ENCODE measurements around the gene ACOT13. TPM values are rescaled to one million over a fixed set of nuclear protein-coding genes. Genes with fewer than 3 reads are reported as not detected.

ACOT13 gene
- total RNA-seq, 1 experiment from 2014 or later: 33.5 TPM

DNA sequence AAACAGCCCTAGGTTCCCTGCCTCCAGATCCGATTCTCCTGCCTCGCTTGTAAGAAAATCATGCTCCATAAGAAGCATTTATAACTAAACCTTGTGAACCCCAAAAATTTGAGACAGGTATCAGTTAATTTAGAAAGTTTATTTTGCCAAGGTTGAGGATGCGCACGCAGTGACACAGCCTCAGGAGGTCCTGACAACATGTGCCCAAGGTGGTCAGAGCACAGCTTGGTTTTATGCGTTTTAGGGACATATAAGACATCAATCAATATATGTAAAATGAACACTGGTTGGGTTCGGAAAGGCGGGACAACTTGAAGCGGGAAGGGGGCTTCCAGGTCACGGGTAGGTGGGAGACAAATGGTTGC lies 2.1 kb downstream of the ACOT13 start:
- CTCF ChIA-PET: no interaction called here
- Histone ChIP-seq H4K20me1 (ENCODE audit: insufficient read depth) (no peaks in the 10 kb centered on the region), H3K4me1 (ENCODE audit: control insufficient read depth in 1 of 2, insufficient read depth in 2 of 2, low read length in 2 of 2) (peaks cover 7 to 16% of the 10 kb centered on the region in 2 experiments; a peak in 3 of 4 replicates), H2AFZ (ENCODE audit: low read depth, low read length, poor library complexity, severe bottlenecking) (no peak overlapping the region), H3K79me2 (ENCODE audit: insufficient read depth, low read length) (peaks cover 33% of the 10 kb centered on the region), H3K4me2 (ENCODE audit: low read length) (no peak overlapping the region), H3K9me2 (ENCODE audit: insufficient read depth) (no peaks in the 10 kb centered on the region), H3K9ac (ENCODE audit: low read length) (no peak overlapping the region), H3K27me3 (ENCODE audit: insufficient read depth, low read length) (no peaks in the 10 kb centered on the region), H3K27ac (ENCODE audit: low read depth, low read length) (no peak overlapping the region), H3K36me3 (ENCODE audit: control insufficient read depth in 1 of 2, insufficient read depth in 2 of 2, low read length in 2 of 2) (peaks cover 0 to under 1% of the 10 kb centered on the region in 2 experiments; a peak in 1 of 4 replicates), H3K4me3 (replicated peaks in 1 of 2; ENCODE audit: low read depth in 1 of 2, low read length in 2 of 2) (no peak overlapping the region), H3K9me3 (ENCODE audit: control insufficient read depth in 1 of 2, insufficient read depth in 1 of 2, low read depth in 1 of 2, low read length in 2 of 2) (peaks cover 5 to 10% of the 10 kb centered on the region in 2 experiments; a peak in 2 of 4 replicates)
- TF ChIP-seq, protein P1, sequence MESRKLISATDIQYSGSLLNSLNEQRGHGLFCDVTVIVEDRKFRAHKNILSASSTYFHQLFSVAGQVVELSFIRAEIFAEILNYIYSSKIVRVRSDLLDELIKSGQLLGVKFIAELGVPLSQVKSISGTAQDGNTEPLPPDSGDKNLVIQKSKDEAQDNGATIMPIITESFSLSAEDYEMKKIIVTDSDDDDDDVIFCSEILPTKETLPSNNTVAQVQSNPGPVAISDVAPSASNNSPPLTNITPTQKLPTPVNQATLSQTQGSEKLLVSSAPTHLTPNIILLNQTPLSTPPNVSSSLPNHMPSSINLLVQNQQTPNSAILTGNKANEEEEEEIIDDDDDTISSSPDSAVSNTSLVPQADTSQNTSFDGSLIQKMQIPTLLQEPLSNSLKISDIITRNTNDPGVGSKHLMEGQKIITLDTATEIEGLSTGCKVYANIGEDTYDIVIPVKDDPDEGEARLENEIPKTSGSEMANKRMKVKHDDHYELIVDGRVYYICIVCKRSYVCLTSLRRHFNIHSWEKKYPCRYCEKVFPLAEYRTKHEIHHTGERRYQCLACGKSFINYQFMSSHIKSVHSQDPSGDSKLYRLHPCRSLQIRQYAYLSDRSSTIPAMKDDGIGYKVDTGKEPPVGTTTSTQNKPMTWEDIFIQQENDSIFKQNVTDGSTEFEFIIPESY (IDR thresholded peaks at IDR 0.05; ENCODE audit: extremely low read depth, insufficient replicate concordance, low read length): no peak
- TF ChIP-seq TCF7L2 (IDR thresholded peaks at IDR 0.05; ENCODE audit: borderline replicate concordance, extremely low read depth, insufficient read depth, insufficient read length): no peak
- TF ChIP-seq SP1 (IDR thresholded peaks at IDR 0.05; ENCODE audit: low read depth): no peak
- TF ChIP-seq RAD21 (IDR thresholded peaks at IDR 0.05; ENCODE audit: low read depth): no peak
- TF ChIP-seq POLR2AphosphoS5 (IDR thresholded peaks at IDR 0.05; ENCODE audit: low read depth, low read length): no peak
- no peak for TF ChIP-seq FOSL1 (IDR thresholded peaks at IDR 0.05; ENCODE audit: low read depth)
- no peak for TF ChIP-seq CEBPB (IDR thresholded peaks at IDR 0.05; ENCODE audit: low read depth)
- TF ChIP-seq, protein P2, sequence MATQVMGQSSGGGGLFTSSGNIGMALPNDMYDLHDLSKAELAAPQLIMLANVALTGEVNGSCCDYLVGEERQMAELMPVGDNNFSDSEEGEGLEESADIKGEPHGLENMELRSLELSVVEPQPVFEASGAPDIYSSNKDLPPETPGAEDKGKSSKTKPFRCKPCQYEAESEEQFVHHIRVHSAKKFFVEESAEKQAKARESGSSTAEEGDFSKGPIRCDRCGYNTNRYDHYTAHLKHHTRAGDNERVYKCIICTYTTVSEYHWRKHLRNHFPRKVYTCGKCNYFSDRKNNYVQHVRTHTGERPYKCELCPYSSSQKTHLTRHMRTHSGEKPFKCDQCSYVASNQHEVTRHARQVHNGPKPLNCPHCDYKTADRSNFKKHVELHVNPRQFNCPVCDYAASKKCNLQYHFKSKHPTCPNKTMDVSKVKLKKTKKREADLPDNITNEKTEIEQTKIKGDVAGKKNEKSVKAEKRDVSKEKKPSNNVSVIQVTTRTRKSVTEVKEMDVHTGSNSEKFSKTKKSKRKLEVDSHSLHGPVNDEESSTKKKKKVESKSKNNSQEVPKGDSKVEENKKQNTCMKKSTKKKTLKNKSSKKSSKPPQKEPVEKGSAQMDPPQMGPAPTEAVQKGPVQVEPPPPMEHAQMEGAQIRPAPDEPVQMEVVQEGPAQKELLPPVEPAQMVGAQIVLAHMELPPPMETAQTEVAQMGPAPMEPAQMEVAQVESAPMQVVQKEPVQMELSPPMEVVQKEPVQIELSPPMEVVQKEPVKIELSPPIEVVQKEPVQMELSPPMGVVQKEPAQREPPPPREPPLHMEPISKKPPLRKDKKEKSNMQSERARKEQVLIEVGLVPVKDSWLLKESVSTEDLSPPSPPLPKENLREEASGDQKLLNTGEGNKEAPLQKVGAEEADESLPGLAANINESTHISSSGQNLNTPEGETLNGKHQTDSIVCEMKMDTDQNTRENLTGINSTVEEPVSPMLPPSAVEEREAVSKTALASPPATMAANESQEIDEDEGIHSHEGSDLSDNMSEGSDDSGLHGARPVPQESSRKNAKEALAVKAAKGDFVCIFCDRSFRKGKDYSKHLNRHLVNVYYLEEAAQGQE (IDR thresholded peaks at IDR 0.05; ENCODE audit: low read depth): no peak
- TF ChIP-seq ZFX (IDR thresholded peaks at IDR 0.05): no peak
- TF ChIP-seq, protein P3, sequence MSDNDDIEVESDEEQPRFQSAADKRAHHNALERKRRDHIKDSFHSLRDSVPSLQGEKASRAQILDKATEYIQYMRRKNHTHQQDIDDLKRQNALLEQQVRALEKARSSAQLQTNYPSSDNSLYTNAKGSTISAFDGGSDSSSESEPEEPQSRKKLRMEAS (IDR thresholded peaks at IDR 0.05): no peak
- TF ChIP-seq EZH2phosphoT487 (IDR thresholded peaks at IDR 0.05; ENCODE audit: borderline replicate concordance): no peak
- no peak for TF ChIP-seq EGR1 (IDR thresholded peaks at IDR 0.05; ENCODE audit: low read depth)
- no peak for TF ChIP-seq POLR2A (IDR thresholded peaks at IDR 0.05; ENCODE audit: borderline replicate concordance, extremely low read depth, insufficient read depth, insufficient read length)
- no peak for TF ChIP-seq SIN3A (IDR thresholded peaks at IDR 0.05; ENCODE audit: low read depth)
- TF ChIP-seq, protein P4, sequence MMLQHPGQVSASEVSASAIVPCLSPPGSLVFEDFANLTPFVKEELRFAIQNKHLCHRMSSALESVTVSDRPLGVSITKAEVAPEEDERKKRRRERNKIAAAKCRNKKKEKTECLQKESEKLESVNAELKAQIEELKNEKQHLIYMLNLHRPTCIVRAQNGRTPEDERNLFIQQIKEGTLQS (IDR thresholded peaks at IDR 0.05): no peak
- no peak for TF ChIP-seq JUND (IDR thresholded peaks at IDR 0.05)
- no peak for TF ChIP-seq CBX3 (IDR thresholded peaks at IDR 0.05; ENCODE audit: low read depth)
- TF ChIP-seq, protein P5, sequence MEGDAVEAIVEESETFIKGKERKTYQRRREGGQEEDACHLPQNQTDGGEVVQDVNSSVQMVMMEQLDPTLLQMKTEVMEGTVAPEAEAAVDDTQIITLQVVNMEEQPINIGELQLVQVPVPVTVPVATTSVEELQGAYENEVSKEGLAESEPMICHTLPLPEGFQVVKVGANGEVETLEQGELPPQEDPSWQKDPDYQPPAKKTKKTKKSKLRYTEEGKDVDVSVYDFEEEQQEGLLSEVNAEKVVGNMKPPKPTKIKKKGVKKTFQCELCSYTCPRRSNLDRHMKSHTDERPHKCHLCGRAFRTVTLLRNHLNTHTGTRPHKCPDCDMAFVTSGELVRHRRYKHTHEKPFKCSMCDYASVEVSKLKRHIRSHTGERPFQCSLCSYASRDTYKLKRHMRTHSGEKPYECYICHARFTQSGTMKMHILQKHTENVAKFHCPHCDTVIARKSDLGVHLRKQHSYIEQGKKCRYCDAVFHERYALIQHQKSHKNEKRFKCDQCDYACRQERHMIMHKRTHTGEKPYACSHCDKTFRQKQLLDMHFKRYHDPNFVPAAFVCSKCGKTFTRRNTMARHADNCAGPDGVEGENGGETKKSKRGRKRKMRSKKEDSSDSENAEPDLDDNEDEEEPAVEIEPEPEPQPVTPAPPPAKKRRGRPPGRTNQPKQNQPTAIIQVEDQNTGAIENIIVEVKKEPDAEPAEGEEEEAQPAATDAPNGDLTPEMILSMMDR (IDR thresholded peaks at IDR 0.05 in 2 of 3, conservative IDR thresholded peaks at IDR 0.05 in 1 of 3; ENCODE audit: borderline replicate concordance in 1 of 3, insufficient read depth in 1 of 3, low read depth in 2 of 3, low read length in 2 of 3): no peak
- DNase-seq (ENCODE audit: low read depth, low spot score): no peak
- ATAC-seq: no peak
- RAD21 ChIA-PET (ENCODE audit: low non-redundant PET in 1 of 2, low total read pairs in 2 of 2, uncharacterized antibody in 2 of 2, unreplicated experiment in 2 of 2): no interaction called here
- no TSS peak for BruUV-seq (replicated peaks)
- POLR2A ChIA-PET: interaction anchor here (0.7 kb wide), 1 partner anchor 51 kb away, joined by 3 read pairs; no protein-coding TSS in a partner anchor
- intact Hi-C loops (cut with micrococcal nuclease): no loop called here
